HG02870 (cell line): ENCODE results near the gene P2RX1.
"Not testable (repeated sequence)": the region's sequence is repeated elsewhere in the genome, so short reads cannot be mapped to it uniquely, and the experiment has no call there.

Experiments
- ATAC-seq: cut with Tn5 transposase; IDR thresholded peaks from one replicate; pipeline ENCODE4 v1.9.1; 2021; ENCODE audit warnings: mild to moderate bottlenecking, moderate library complexity; ENCODE audit not compliant: unreplicated experiment

The P2RX1 gene

DNA sequence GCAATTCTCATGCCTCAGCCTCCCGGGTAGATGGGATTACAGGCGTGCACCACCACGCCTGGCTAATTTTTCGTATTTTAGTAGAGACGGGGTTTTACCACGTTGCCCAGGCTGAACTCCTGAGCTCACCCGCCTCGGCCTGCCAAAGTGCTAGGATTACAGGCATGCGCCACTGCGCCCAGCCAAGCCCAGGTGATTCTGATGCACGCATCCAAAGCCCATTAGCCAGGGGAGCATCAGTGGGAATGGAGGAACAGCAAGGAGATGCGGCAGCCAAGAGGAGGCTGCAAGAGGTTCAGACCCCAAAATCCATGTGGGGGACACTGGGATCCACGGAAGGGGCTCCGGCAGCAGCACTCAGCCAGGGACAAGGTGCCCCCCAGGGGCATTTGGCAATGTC lies 35.9 kb upstream of the P2RX1 start:
- ATAC-seq = no peak

GRCh38 chr17:3951420-3951819 lies 35.2 kb upstream of the P2RX1 start:
- ATAC-seq = no peak

DNA sequence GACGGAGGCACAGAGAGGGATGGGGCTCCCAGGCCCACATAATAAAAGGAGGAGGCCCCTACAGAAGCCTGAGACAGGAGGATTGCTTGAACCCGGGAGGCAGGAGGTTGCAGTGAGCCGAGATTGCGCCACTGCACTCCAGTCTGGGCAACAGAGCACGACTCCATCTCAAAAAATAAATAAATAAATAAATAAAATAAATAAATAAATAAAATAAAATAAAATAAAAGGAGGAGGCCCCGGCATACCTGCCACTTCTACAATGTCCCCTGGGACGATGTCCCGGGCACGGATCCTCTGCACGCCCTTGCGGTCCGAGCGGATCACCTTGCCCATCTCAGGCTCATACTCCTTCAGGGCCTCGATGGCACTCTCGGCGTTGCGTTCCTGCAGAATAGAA lies 34.7 kb upstream of the P2RX1 start:
- no peak for ATAC-seq

DNA sequence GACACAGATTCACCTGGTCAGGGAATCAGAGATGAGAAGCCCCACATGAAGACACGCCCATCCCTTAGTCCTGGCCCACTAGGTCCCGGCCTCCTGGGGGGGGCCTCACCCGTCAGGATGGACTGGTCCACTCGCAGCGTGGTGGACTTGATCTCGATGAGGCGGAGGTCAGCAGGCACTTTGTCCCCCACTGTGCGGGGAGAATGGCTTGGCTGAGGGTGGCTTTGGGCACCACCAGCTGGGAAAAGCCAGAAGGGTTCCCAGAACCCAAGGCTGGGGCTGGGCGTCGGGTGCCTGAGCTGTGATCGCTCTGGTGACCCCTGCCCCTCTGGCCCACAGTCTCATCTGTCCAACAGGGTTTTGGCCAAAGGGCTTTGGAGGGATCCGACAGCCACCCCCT lies 34.3 kb upstream of the P2RX1 start:
- no peak for ATAC-seq

DNA sequence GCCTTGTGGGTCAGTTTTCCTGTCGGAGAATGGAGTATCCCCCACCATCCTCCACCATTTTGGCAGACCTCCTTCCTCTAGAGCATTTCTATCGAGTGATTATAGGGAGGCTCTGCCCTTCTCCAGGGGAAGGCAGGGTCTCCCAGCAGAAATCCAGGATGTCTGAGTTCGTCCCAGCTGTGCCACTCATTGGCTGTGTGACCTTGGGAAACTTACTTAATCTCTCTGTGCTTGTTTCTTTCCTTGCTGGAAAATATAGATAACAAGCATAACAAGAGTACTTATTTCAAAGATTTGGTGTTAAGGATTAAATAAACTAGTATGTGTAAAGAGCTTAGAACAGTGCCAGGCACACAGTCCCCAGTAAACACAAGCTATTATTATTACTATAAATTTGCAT lies 33.2 kb upstream of the P2RX1 start:
- ATAC-seq = no peak

- not testable (repeated sequence) for ATAC-seq
Observed at GRCh38 chr17:3948551-3948950, 32.3 kb upstream of the P2RX1 start.

DNA sequence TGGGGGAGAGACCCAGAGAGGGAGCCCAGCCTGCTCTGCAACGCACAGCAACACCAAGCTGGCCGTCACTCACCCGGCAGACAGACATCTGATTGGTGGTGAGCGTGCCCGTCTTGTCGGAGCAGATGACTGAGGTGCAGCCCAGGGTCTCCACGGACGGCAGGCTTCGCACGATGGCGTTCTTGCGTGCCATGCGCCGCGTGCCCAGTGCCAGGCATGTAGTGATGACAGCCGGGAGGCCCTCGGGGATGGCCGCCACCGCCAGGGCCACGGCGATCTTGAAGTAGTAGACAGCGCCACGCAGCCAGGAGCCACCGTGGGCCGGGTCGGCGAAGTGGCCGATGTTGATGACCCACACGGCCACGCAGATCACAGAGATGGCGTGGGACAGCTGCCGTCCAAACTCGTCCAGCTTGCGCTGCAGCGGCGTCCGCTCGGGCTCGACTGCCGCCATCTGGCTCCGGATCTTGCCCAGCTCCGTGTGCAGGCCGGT lies 31.1 kb upstream of the P2RX1 start:
- no peak for ATAC-seq

DNA sequence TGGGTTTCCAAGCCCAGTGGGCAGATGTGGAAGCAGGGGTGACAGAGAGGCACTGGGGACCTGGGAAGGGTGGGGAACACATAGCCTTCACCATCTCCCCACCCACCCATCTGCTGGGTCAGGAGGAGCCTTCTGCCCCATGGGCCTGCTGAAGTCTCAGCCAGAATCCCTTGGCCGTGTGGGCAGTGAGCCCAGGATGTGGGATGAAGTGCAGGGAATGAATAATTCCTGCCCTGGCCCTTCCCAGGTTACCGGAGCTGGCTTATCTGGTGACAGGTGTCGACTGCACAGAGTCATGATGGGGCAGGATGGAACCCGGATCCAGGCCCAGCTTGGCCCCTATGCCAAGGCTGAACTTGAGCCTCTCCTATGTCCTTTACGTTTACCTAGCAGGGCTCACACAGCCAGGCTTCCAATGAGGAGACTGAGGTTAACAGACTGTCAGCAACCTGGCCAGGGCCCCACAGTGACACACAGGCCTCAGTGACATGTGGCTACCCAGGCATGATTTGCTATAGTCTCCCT lies 30.5 kb upstream of the P2RX1 start:
- ATAC-seq = no peak

- no peak for ATAC-seq
Observed at GRCh38 chr17:3944485-3945388, 28.5 kb upstream of the P2RX1 start.

GRCh38 chr17:3943240-3943891 lies 27.1 kb upstream of the P2RX1 start:
- ATAC-seq = no peak

DNA sequence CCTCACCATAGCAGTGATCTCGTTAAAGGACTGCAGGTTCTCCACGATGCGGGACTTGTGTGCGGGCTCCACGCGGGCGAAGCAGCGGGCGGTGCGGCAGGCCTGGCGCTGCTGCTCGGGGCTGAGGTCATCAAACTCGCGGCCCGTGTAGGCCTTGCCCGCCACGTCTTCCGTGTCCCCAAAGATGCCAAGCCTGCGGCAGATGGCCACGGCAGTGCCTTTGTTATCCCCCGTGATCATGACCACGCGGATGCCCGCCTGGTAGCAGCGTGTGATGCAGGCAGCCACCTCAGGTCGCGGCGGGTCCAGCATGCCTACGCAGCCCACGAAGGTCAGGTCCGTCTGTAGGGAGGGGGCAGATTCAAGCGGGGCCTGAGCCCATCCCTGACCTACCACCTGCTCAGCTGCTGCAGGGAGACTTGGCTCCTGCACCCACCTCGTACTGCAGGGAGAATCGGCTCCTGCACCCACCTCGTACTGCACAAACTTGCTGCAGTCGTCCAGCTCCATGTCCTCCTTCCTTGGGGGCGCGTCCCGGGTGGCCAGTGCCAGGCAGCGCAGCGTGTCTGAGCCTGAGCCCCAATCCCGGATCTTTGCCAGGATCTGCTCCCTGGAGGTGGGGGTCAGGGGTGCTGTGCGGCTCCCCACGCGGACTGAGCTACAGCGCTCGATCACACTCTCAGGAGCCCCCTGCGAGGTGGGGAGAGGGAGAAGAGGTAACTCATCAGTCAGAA lies 24.9 kb upstream of the P2RX1 start:
- no peak for ATAC-seq

DNA sequence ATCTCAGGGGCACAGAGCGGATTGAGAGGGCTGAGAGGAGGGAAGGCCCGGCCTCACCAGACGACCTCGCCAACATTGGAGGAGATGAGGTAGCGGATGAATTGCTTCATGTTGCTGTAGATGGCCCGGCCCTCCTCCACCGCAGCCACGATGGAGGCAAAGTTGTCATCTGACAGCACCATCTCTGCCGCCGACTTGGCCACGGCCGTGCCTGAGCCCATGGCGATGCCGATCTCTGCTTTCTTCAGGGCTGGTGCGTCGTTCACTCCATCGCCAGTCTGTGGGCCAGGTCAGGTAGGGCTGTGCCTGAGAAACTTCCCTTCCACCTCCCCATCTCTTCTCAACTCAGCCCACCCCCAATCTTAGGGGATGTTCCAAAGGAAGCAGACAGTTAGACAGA lies 21.1 kb upstream of the P2RX1 start:
- no peak for ATAC-seq

- ATAC-seq = no peak
Observed at GRCh38 chr17:3935825-3936355, 19.6 kb upstream of the P2RX1 start.

- ATAC-seq = no peak
Observed at GRCh38 chr17:3935140-3935542, 18.9 kb upstream of the P2RX1 start.

- ATAC-seq = no peak
Observed at GRCh38 chr17:3929764-3930163, 13.5 kb upstream of the P2RX1 start.

- no peak for ATAC-seq
Observed at GRCh38 chr17:3929181-3929580, 12.9 kb upstream of the P2RX1 start.

- ATAC-seq = no peak
Observed at GRCh38 chr17:3928406-3928805, 12.1 kb upstream of the P2RX1 start.

- ATAC-seq = no peak
Observed at GRCh38 chr17:3927628-3928340, 11.5 kb upstream of the P2RX1 start.

DNA sequence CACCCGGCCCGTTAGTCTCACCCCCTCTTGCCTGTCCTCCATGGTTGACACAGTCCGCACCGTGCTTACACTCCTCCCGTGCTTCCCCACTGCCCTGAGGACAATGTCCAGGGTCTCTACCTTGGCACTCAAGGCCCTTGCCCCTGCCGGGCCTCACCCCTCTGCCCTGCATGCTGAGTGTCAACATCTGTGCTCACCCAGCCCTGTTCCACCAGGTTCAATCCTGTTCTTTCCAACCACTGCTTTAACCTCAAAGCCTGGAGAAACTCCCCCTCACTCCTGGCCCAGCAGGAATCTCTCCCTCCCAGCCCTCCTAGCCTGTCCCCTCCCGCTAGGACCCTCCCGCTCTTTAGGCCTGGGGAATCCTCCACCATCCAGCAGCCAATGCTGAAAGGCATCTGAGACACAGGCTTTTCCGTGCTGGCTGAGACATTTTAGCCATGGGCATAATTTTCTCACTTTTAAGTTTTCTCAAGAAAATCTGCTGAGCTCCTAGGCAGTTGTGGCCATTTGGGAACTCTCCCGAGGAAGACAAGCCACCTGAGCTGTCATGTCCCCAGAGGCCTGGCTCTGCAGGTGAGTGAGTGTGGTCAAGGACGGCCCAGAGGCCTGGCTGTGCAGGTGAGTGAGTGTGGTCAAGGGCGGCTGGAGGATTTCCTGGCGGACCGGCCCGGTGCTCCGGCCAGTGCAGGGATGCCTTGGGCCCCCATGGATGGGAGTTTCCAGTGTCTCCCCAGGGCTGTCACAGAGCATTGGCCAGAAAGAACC lies 10.8 kb upstream of the P2RX1 start:
- no peak for ATAC-seq
